Suprapubic skin (tissue), 4 donors: ENCODE data around the gene PPP1R37.

Experiments used
- CTCF ChIP-seq, 2 donors: fragments of 200-600 bp in 1 of 2; fragments of 450-650 bp in 1 of 2; sonication (generic) in 1 of 2; IDR thresholded peaks; one replicate each; pipeline ENCODE4 v1.5.1; 2016 to 2019; ENCODE audit warnings: antibody characterized with exemption in 2 of 2, mild to moderate bottlenecking in 1 of 2, moderate library complexity in 1 of 2
- EP300 ChIP-seq: sonication (generic); formaldehyde crosslinking; IDR thresholded peaks from one replicate; pipeline ENCODE4 v1.6.1; 2017; ENCODE audit warnings: antibody characterized with exemption
- POLR2A ChIP-seq, 2 donors: fragments of 450-650 bp; IDR thresholded peaks; one replicate each; pipeline ENCODE4 v1.6.1; 2017; ENCODE audit warnings: antibody characterized with exemption in 2 of 2, mild to moderate bottlenecking in 2 of 2, moderate library complexity in 2 of 2
- POLR2AphosphoS5 ChIP-seq, 3 donors: sonication (generic); formaldehyde crosslinking; IDR thresholded peaks; one replicate each; pipeline ENCODE4 v1.6.1; 2017; ENCODE audit warnings: antibody characterized with exemption in 3 of 3

GRCh38 chr19:45066921-45067661 is 25.9 kb upstream of the PPP1R37 start:
- TF ChIP-seq CTCF (IDR thresholded peaks at IDR 0.05), result no peak
- TF ChIP-seq POLR2A (IDR thresholded peaks at IDR 0.05), result no peak
- no peak for TF ChIP-seq POLR2AphosphoS5 (IDR thresholded peaks at IDR 0.05)
- TF ChIP-seq EP300, result no peak
